ENCODE measurements around the gene FASN. TPM values are rescaled to one million over a fixed set of nuclear protein-coding genes. Genes with fewer than 3 reads are reported as not detected.

The FASN gene
- total RNA-seq, 2 donors from 2014 or later, result 90.5 to 91.2 TPM

DNA sequence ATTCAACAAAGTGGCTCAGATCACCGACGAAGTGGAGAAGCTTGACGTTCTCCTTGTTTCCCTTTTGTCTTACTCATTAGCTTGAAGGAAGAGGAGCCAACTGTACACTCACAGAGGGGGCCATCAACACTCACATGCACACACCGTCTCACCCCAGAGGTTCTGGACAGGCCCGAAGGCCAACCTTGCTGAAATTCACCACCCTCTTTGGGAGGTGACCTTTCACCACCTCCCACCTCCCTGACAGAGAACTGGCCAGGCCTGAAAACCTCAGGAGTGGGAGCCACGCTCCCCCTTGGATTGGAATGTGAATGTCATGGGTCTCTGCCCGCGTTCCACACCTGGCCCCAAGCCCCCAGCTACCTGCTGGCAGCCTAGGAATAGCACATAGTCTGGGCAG, 62.5 kb downstream of the FASN start:
- DNase-seq (no peak), ATAC-seq (replicated peaks in 1 of 2) (no peak)
- H3K9me3 Mint-ChIP-seq, result no peaks in the 10 kb centered on the region
- H3K4me1 Mint-ChIP-seq (ENCODE audit: low read depth), result peaks cover 12% of the 10 kb centered on the region
- peak overlapping the region; percentile 41 to 86 for H3K4me3 Mint-ChIP-seq
- H3K27ac Mint-ChIP-seq, result no peak overlapping the region
- no peaks in the 10 kb centered on the region for H3K36me3 Mint-ChIP-seq (ENCODE audit: insufficient read depth in 2 of 2)
- no peaks in the 10 kb centered on the region for H3K27me3 Mint-ChIP-seq (ENCODE audit: low read depth)

GRCh38 chr17:82034371-82035011, 63.5 kb downstream of the FASN start:
- no peak for ATAC-seq (replicated peaks in 1 of 2)
- Mint-ChIP-seq H3K4me3 (no peak overlapping the region), H3K4me1 (ENCODE audit: low read depth) (peaks cover 16% of the 10 kb centered on the region), H3K27ac (no peak overlapping the region), H3K36me3 (ENCODE audit: insufficient read depth in 2 of 2) (no peaks in the 10 kb centered on the region), H3K9me3 (no peaks in the 10 kb centered on the region), H3K27me3 (ENCODE audit: low read depth) (no peaks in the 10 kb centered on the region)
- DNase-seq, result no peak

- Mint-ChIP-seq H3K4me3 (peak overlapping the region in 1 of 2 donors; percentile 75), H3K27ac (no peak overlapping the region), H3K9me3 (no peaks in the 10 kb centered on the region), H3K27me3 (ENCODE audit: low read depth) (no peaks in the 10 kb centered on the region), H3K4me1 (ENCODE audit: low read depth) (peaks cover 17% of the 10 kb centered on the region), H3K36me3 (ENCODE audit: insufficient read depth in 2 of 2) (no peaks in the 10 kb centered on the region)
- ATAC-seq (replicated peaks in 1 of 2) (no peak), DNase-seq (no peak)
These were observed 64.5 kb downstream of the FASN start for GRCh38 chr17:82033359-82034085.

- DNase-seq (peak; percentile 70 to 71), ATAC-seq (replicated peaks in 1 of 2) (peak; percentile 62 to 63)
- H3K27ac Mint-ChIP-seq, result no peak overlapping the region
- peak overlapping the region; percentile 57 to 75 for H3K4me3 Mint-ChIP-seq
- no peaks in the 10 kb centered on the region for H3K27me3 Mint-ChIP-seq (ENCODE audit: low read depth)
- no peaks in the 10 kb centered on the region for H3K9me3 Mint-ChIP-seq
- H3K4me1 Mint-ChIP-seq (ENCODE audit: low read depth), result peaks cover 9% of the 10 kb centered on the region
- H3K36me3 Mint-ChIP-seq (ENCODE audit: insufficient read depth in 2 of 2), result no peaks in the 10 kb centered on the region
These were observed 66.0 kb downstream of the FASN start for GRCh38 chr17:82031885-82032627.

DNA sequence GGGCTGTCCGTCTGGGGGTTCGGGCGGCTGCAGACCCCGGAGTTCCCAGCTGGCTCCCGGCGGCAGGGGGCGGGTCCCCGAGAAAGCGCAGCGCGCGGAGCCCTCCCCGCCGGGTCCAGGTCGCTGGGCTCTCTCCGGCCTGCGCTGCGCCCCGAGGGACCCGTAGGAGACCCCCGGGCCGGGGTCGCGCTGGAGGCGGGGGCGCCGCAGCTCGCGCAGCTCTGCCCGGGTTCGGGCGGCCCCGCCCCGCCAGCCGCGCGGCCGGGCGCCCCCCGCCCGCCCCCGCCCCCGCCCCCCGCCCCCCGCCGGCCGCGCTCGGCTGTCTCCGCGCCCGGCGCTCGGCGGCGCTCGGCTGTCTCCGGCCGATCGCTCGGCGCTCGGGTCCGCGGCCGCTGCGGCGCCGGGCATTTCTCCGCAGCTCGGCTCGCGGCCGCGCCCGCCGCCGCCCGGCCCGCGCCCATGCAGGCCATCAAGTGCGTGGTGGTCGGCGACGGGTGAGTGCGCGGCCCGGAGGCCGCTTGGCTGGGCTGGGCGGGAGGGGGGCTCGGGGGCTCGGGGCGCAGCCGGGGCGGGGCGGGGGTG, 66.6 kb downstream of the FASN start, which contains the start of gene RAC3:
RAC3 (plus strand) TSS at position 376 of the 582 bp plus-strand sequence; CDS start at position 460, 84 bp downstream.
- H3K27ac Mint-ChIP-seq, result peak within 1 kb of the TSS; percentile 85
- ATAC-seq (replicated peaks in 1 of 2) (peak; percentile 40 to 52), DNase-seq (peak; percentile 30 to 33)
- peak within 1 kb of the TSS; percentile 95 to 97 for H3K4me3 Mint-ChIP-seq
- H3K27me3 Mint-ChIP-seq (ENCODE audit: low read depth), result no peaks in the 10 kb centered on the region
- no peaks in the 10 kb centered on the region for H3K9me3 Mint-ChIP-seq
- H3K36me3 Mint-ChIP-seq (ENCODE audit: insufficient read depth in 2 of 2), result peaks cover 0 to 1% of the 10 kb centered on the region in 2 donors
- H3K4me1 Mint-ChIP-seq (ENCODE audit: low read depth), result peaks cover 9% of the 10 kb centered on the region

DNA sequence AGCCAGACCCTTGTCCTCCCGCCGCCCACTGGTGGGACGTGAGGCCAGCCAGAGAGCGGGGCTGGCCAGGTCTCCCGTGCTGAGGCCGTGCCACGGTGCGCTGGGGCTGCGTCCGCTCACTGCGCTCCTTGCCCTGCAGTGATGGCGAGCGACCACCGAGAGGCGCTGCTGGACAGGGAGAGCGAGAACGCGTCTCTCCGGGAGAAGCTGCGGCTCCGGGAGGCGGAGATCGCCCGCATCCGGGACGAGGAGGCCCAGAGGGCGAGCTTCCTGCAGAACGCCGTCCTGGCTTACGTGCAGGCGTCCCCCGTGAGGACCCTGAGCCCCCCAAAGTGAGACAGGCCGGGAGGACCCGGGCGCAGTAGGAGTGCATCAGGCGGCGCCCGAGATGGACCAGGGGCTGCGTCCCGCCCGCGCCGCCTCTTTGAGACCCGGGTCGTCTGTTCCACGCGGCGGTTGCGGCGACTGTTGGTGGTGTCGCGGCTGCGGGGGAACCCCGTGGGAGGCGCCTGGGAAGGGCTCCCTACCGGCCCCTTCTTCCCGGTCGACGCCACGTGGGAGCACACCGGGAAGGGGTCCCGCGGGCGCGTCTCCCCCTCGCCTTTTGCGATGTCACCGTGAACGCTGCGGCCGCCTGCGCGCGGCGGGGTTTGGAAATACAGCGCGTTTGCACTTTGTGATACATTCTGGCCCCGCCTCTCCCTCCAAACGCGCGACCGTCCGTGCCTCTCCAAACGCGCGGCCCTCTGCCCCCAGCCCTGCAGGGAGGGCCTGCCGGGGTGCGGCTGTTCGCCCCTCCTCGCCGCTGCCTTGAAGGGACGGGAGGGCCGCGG, 67.3 kb downstream of the FASN start:
- Mint-ChIP-seq H3K27ac (peak overlapping the region; percentile 85), H3K4me3 (peak overlapping the region; percentile 95 to 97)
- ATAC-seq (replicated peaks in 1 of 2), result peak; percentile 73 to 74

DNA sequence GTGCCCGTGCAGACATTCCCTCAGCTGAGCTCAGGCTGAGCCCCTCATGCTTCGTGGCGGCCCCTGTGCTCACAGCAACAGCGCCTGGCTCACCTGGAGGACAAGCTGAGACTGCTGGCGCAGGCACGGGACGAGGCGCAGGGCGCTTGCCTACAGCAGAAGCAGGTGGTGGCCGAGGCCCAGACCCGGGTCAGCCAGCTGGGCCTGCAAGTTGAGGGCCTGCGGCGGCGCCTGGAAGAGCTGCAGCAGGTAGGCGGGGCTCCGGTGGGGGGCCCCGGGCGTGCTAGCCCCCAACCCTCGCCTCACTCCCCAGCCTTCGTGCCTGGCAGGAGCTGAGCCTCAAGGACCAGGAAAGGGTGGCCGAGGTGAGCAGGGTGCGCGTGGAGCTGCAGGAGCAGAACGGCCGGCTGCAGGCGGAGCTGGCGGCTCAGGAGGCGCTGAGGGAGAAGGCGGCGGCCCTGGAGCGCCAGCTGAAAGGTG, 68.0 kb downstream of the FASN start:
- no peak overlapping the region for H3K27ac Mint-ChIP-seq
- H3K9me3 Mint-ChIP-seq, result no peaks in the 10 kb centered on the region
- peak overlapping the region in 1 of 2 donors; percentile 97 for H3K4me3 Mint-ChIP-seq
- DNase-seq (no peak), ATAC-seq (replicated peaks in 1 of 2) (peak; percentile 0 to 1)
- peaks cover 9% of the 10 kb centered on the region for H3K4me1 Mint-ChIP-seq (ENCODE audit: low read depth)
- peaks cover 0 to 1% of the 10 kb centered on the region in 2 donors for H3K36me3 Mint-ChIP-seq (ENCODE audit: insufficient read depth in 2 of 2)
- no peaks in the 10 kb centered on the region for H3K27me3 Mint-ChIP-seq (ENCODE audit: low read depth)

More for the DNA sequence above, 67.3 kb downstream of the FASN start:
- no peaks in the 10 kb centered on the region for H3K9me3 Mint-ChIP-seq
- peak; percentile 90 for DNase-seq
- peaks cover 9% of the 10 kb centered on the region for H3K4me1 Mint-ChIP-seq (ENCODE audit: low read depth)
- H3K36me3 Mint-ChIP-seq (ENCODE audit: insufficient read depth in 2 of 2), result peaks cover 0 to 1% of the 10 kb centered on the region in 2 donors
- no peaks in the 10 kb centered on the region for H3K27me3 Mint-ChIP-seq (ENCODE audit: low read depth)

- H3K4me1 Mint-ChIP-seq (ENCODE audit: low read depth), result peaks cover 10% of the 10 kb centered on the region
- no peaks in the 10 kb centered on the region for H3K9me3 Mint-ChIP-seq
- ATAC-seq (replicated peaks in 1 of 2) (no peak), DNase-seq (no peak)
- H3K27me3 Mint-ChIP-seq (ENCODE audit: low read depth), result no peaks in the 10 kb centered on the region
- H3K36me3 Mint-ChIP-seq (ENCODE audit: insufficient read depth in 2 of 2), result peaks cover 0 to 1% of the 10 kb centered on the region in 2 donors
- H3K4me3 Mint-ChIP-seq, result peak overlapping the region; percentile 7 to 63
- H3K27ac Mint-ChIP-seq, result no peak overlapping the region
These were observed 68.6 kb downstream of the FASN start for GRCh38 chr17:82029391-82029790.

GRCh38 chr17:82028966-82029365, 69.1 kb downstream of the FASN start:
- Mint-ChIP-seq H3K27me3 (ENCODE audit: low read depth) (no peaks in the 10 kb centered on the region), H3K36me3 (ENCODE audit: insufficient read depth in 2 of 2) (peaks cover 0 to 1% of the 10 kb centered on the region in 2 donors), H3K9me3 (no peaks in the 10 kb centered on the region), H3K4me1 (ENCODE audit: low read depth) (peaks cover 14% of the 10 kb centered on the region), H3K4me3 (peak overlapping the region in 1 of 2 donors; percentile 7), H3K27ac (no peak overlapping the region)
- no peak for ATAC-seq (replicated peaks in 1 of 2)
- DNase-seq, result no peak

Other genes with a start within 250 kb of the FASN start
- 100 to 1,000 TPM; 430 to 436 TPM for gene P4HB, start 237.7 kb downstream of the FASN start, total RNA-seq
- 100 to 1,000 TPM; 369 to 410 TPM for gene ARHGDIA, start 226.9 kb downstream of the FASN start, total RNA-seq
- gene ALYREF, start 206.7 kb downstream of the FASN start, total RNA-seq, result 100 to 1,000 TPM in 1 of 2 donors, 10 to 100 TPM in 1; 95.9 to 122 TPM
- gene ANAPC11, start 206.5 kb downstream of the FASN start, total RNA-seq, result 100 to 1,000 TPM in 1 of 2 donors, 10 to 100 TPM in 1; 78.5 to 106 TPM
- under 1 TPM in 1 of 2 donors, not detected in 1; 0.19 TPM for gene NPB, start 196.0 kb downstream of the FASN start, total RNA-seq
- 10 to 100 TPM; 13.9 to 14.2 TPM for gene PCYT2, start 186.8 kb downstream of the FASN start, total RNA-seq
- 10 to 100 TPM; 42.2 to 44.2 TPM for gene SIRT7, start 180.1 kb downstream of the FASN start, total RNA-seq
- gene MAFG, start 170.5 kb downstream of the FASN start, total RNA-seq, result 10 to 100 TPM; 41.5 to 44.7 TPM
- gene PYCR1, start 160.9 kb downstream of the FASN start, total RNA-seq, result 100 to 1,000 TPM; 141 to 178 TPM
- not detected for gene MYADML2, start 151.0 kb downstream of the FASN start, total RNA-seq
- gene NOTUM, start 137.0 kb downstream of the FASN start, total RNA-seq, result 1 to 10 TPM in 1 of 2 donors, under 1 TPM in 1; 0.76 to 1.4 TPM
- 10 to 100 TPM; 32.0 to 34.2 TPM for gene ASPSCR1, start 120.6 kb downstream of the FASN start, total RNA-seq
- gene CENPX, start 75.4 kb downstream of the FASN start, total RNA-seq, result 10 to 100 TPM; 32.2 to 44.0 TPM
- 10 to 100 TPM; 11.8 to 15.4 TPM for gene LRRC45, start 74.9 kb downstream of the FASN start, total RNA-seq
- 10 to 100 TPM in 1 of 2 donors, 1 to 10 TPM in 1; 8.5 to 13.1 TPM for gene RAC3, start 66.6 kb downstream of the FASN start, total RNA-seq
- 100 to 1,000 TPM; 114 to 125 TPM for gene DCXR, start 60.5 kb downstream of the FASN start, total RNA-seq
- 10 to 100 TPM; 31.0 to 42.2 TPM for gene RFNG, start 46.4 kb downstream of the FASN start, total RNA-seq
- 10 to 100 TPM; 55.1 to 73.5 TPM for gene GPS1, start 46.3 kb downstream of the FASN start, total RNA-seq
- gene DUS1L, start 32.4 kb downstream of the FASN start, total RNA-seq, result 100 to 1,000 TPM; 109 to 121 TPM
- gene CCDC57, start 114.6 kb upstream of the FASN start, total RNA-seq, result 10 to 100 TPM; 76.9 to 78.8 TPM
- 10 to 100 TPM; 42.8 to 74.5 TPM for gene SLC16A3, start 130.8 kb upstream of the FASN start, total RNA-seq
- gene CSNK1D, start 175.5 kb upstream of the FASN start, total RNA-seq, result 100 to 1,000 TPM; 166 to 170 TPM
- gene CD7, start 219.4 kb upstream of the FASN start, total RNA-seq, result 1,000 to 10,000 TPM in 1 of 2 donors, 100 to 1,000 TPM in 1; 845 to 1,007 TPM
- 10 to 100 TPM in 1 of 2 donors, 1 to 10 TPM in 1; 3.3 to 12.6 TPM for gene SECTM1, start 235.5 kb upstream of the FASN start, total RNA-seq